CD4-positive, alpha-beta T cell treated with Interleukin-4 for 1 hour (primary cell): ENCODE data around the gene CMBL.
"Not testable (repeated sequence)": the region's sequence is repeated elsewhere in the genome, so short reads cannot be mapped to it uniquely, and the experiment has no call there.

Experiments
- DNase-seq, 2 donors: peaks; one replicate each; pipeline ENCODE4 v3.0.0-alpha.2; 2020 to 2022

Gene CMBL

GRCh38 chr5:10253390-10253789, 54.3 kb downstream of the CMBL start:
- DNase-seq: no peak

GRCh38 chr5:10251405-10251804, 56.3 kb downstream of the CMBL start:
- no peak for DNase-seq

- peak in 1 of 2 donors; percentile 29 for DNase-seq
These were observed 56.9 kb downstream of the CMBL start for GRCh38 chr5:10250806-10251276.

GRCh38 chr5:10249948-10250805, 57.5 kb downstream of the CMBL start, which contains the start of gene CCT5:
TSS of gene CCT5 (plus strand) at chr5:10250280. CDS start at chr5:10250341, 61 bp downstream.
- peak; percentile 96 for DNase-seq

- no peak for DNase-seq
These were observed 59.1 kb downstream of the CMBL start for GRCh38 chr5:10248378-10249260.

- not testable (repeated sequence) for DNase-seq
These were observed 60.5 kb downstream of the CMBL start for GRCh38 chr5:10247217-10247616.

GRCh38 chr5:10246761-10247160, 60.9 kb downstream of the CMBL start:
- no peak for DNase-seq

- DNase-seq: no peak
These were observed 63.3 kb downstream of the CMBL start for GRCh38 chr5:10244342-10244944.

- no peak for DNase-seq
These were observed 64.0 kb downstream of the CMBL start for GRCh38 chr5:10243660-10244240.

- no peak for DNase-seq
These were observed 72.4 kb downstream of the CMBL start for GRCh38 chr5:10235350-10235749.

GRCh38 chr5:10233505-10233904, 74.2 kb downstream of the CMBL start:
- DNase-seq: no peak

GRCh38 chr5:10233011-10233410, 74.7 kb downstream of the CMBL start:
- no peak for DNase-seq

- DNase-seq: no peak
These were observed 75.3 kb downstream of the CMBL start for GRCh38 chr5:10232386-10232785.

GRCh38 chr5:10229306-10230048, 78.2 kb downstream of the CMBL start:
- DNase-seq: no peak

GRCh38 chr5:10228288-10228687, 79.4 kb downstream of the CMBL start:
- DNase-seq: no peak
